B cell (primary cell): ENCODE results near the gene CACHD1. TPM values are rescaled to one million over a fixed set of nuclear protein-coding genes. Genes with fewer than 3 reads are reported as not detected.

Experiments used
- ATAC-seq: fragments of 200-7000 bp; cut with Tn5 transposase; one replicate; pipeline ENCODE4 v1.10.0; 2021; ENCODE audit warnings: low read depth, mild to moderate bottlenecking, moderate number of reproducible peaks, moderate library complexity
- CTCF ChIA-PET: fragments of 350-600 bp; sonication (Branson Sonifier 250); formaldehyde crosslinking; loops from one replicate; lab custom pipeline; 2021; ENCODE audit warnings: antibody characterized with exemption, inconsistent platforms; lab: Charles Lee
- POLR2A ChIA-PET: fragments of 350-600 bp; sonication (Branson Sonifier 250); formaldehyde crosslinking; loops from one replicate; lab custom pipeline; 2021; ENCODE audit warnings: antibody characterized with exemption; lab: Charles Lee
- DNase-seq: peaks from one replicate; pipeline ENCODE4 v3.0.0; 2013
- H2AFZ ChIP-seq: 2 replicates; pipeline ENCODE4 v1.6.1; 2012; ENCODE audit warnings: mild to moderate bottlenecking, low read depth, low read length; ENCODE audit not compliant: insufficient read depth, poor library complexity, severe bottlenecking
- H3K27ac ChIP-seq, 2 donors: 1 replicate in 1 of 2; 2 replicates in 1 of 2; pipeline ENCODE4 v1.5.1; 2012 to 2013; ENCODE audit warnings: low read length in 2 of 2, mild to moderate bottlenecking in 2 of 2, moderate library complexity in 1 of 2
- H3K27me3 ChIP-seq, 4 experiments: fragments of 200-600 bp in 1 of 4; sonication (generic) in 1 of 4; replicated peaks in 1 of 4; 1 replicate in 2 of 4; 2 replicates in 2 of 4; pipeline versions ENCODE4 v1.6.1 to v1.7.0; 2013 to 2016; ENCODE audit warnings: low read length in 3 of 4, mild to moderate bottlenecking in 2 of 4, mixed read lengths in 1 of 4, moderate library complexity in 1 of 4; ENCODE audit not compliant: insufficient read depth in 4 of 4, control insufficient read depth in 3 of 4; ENCODE audit errors: control extremely low read depth in 1 of 4
- H3K36me3 ChIP-seq, 2 experiments: replicated peaks in 1 of 2; 1 replicate in 1 of 2; 2 replicates in 1 of 2; pipeline versions ENCODE4 v1.6.1 to v1.7.1; 2013; ENCODE audit warnings: low read length in 1 of 2; ENCODE audit not compliant: insufficient read depth in 2 of 2, control insufficient read depth in 1 of 2; ENCODE audit errors: control extremely low read depth in 1 of 2, extremely low read depth in 1 of 2
- H3K4me1 ChIP-seq, 2 donors: fragments of 200-600 bp in 1 of 2; sonication (generic) in 1 of 2; 1 replicate in 1 of 2; 2 replicates in 1 of 2; pipeline versions ENCODE4 v1.5.1 to v1.6.1; 2013 to 2017; ENCODE audit warnings: low read length in 2 of 2; ENCODE audit not compliant: control insufficient read depth in 2 of 2, insufficient read depth in 2 of 2
- H3K4me2 ChIP-seq: replicated peaks from 2 replicates; pipeline ENCODE3; 2012; ENCODE audit warnings: mild to moderate bottlenecking, low read depth, low read length; ENCODE audit not compliant: poor library complexity, severe bottlenecking
- H3K4me3 ChIP-seq, 5 experiments: fragments of 200-600 bp in 1 of 5; sonication (generic) in 1 of 5; 1 replicate in 3 of 5; 2 replicates in 2 of 5; pipeline versions ENCODE4 v1.5.1 to v1.7.0; 2011 to 2016; ENCODE audit warnings: low read length in 4 of 5, mild to moderate bottlenecking in 4 of 5, low read depth in 2 of 5, control low read depth in 1 of 5, moderate library complexity in 1 of 5; ENCODE audit not compliant: insufficient read depth in 1 of 5; ENCODE audit errors: control extremely low read depth in 1 of 5, extremely low read depth in 1 of 5
- H3K79me2 ChIP-seq: fragments of 200-600 bp; sonication (generic); one replicate; pipeline ENCODE4 v1.6.0; 2016; ENCODE audit warnings: low read length; ENCODE audit not compliant: control insufficient read depth, insufficient read depth
- H3K9ac ChIP-seq: fragments of 200-600 bp; sonication (generic); 2 replicates; pipeline ENCODE4 v1.6.1; 2017; ENCODE audit warnings: mild to moderate bottlenecking, low read length, moderate library complexity
- H3K9me3 ChIP-seq, 3 donors: one replicate each; pipeline versions ENCODE4 v1.6.1 to v1.7.1; 2013; ENCODE audit warnings: low read length in 2 of 3; ENCODE audit not compliant: control insufficient read depth in 2 of 3, insufficient read depth in 1 of 3; ENCODE audit errors: control extremely low read depth in 1 of 3
- H4K20me1 ChIP-seq: 2 replicates; pipeline ENCODE4 v1.6.0; 2012; ENCODE audit warnings: mild to moderate bottlenecking, low read length; ENCODE audit not compliant: insufficient read depth, control insufficient read depth, poor library complexity, severe bottlenecking
- H3K27ac Mint-ChIP-seq: one replicate; pipeline ENCODE4 v1.8.0; 2021; ENCODE audit warnings: mixed read lengths
- H3K27me3 Mint-ChIP-seq: one replicate; pipeline ENCODE4 v1.8.0; 2021; ENCODE audit warnings: mixed read lengths
- H3K4me1 Mint-ChIP-seq: one replicate; pipeline ENCODE4 v1.8.0; 2021; ENCODE audit warnings: mixed read lengths
- H3K4me3 Mint-ChIP-seq: one replicate; pipeline ENCODE4 v1.8.0; 2021; ENCODE audit warnings: mixed read lengths
- H3K9me3 Mint-ChIP-seq: one replicate; pipeline ENCODE4 v1.8.0; 2022; ENCODE audit warnings: mixed read lengths; ENCODE audit not compliant: insufficient read depth
- EZH2 ChIP-seq: IDR thresholded peaks from 2 replicates; pipeline ENCODE4 v1.6.1; 2012; ENCODE audit warnings: borderline replicate concordance, low read depth, mild to moderate bottlenecking, moderate library complexity, low read length; ENCODE audit not compliant: insufficient read depth, poor library complexity, severe bottlenecking
- WGBS: methylation state at CpG from one replicate; pipeline ENCODE4 v1.1.5; 2013; ENCODE audit warnings: missing lambda C conversion rate; ENCODE audit not compliant: insufficient coverage; 5-methylcytosine and 5-hydroxymethylcytosine counted together
- intact Hi-C: fragments of 100-400 bp; cut with micrococcal nuclease; formaldehyde crosslinking; loops from one replicate; pipeline ENCODE4 v1.10.0; 2022
- polyA plus RNA-seq: library from polyadenylated mRNA; depleted of rRNA; stranded (reverse); fragments of >200 nt; gene quantifications from 2 replicates; pipeline ENCODE4 v1.2.3, GENCODE V29; 2012
- total RNA-seq, 2 donors: library from RNA; stranded (reverse); fragments of 120-200 nt in 1 of 2; gene quantifications; 1 replicate in 1 of 2; 2 replicates in 1 of 2; pipeline versions ENCODE4 v1.2.3 to v1.2.4, GENCODE V29; 2013 to 2022
- TF ChIP-seq, protein P1 (sequence below): fragments of 200-600 bp; IDR thresholded peaks from one replicate; pipeline ENCODE4 v1.8.0; 2022; ENCODE audit warnings: antibody characterized with exemption, mild to moderate bottlenecking

The CACHD1 gene
- total and polyA plus RNA-seq, 2 donors (not counting 1 experiment from before 2014, with no cell fraction given): not detected

DNA sequence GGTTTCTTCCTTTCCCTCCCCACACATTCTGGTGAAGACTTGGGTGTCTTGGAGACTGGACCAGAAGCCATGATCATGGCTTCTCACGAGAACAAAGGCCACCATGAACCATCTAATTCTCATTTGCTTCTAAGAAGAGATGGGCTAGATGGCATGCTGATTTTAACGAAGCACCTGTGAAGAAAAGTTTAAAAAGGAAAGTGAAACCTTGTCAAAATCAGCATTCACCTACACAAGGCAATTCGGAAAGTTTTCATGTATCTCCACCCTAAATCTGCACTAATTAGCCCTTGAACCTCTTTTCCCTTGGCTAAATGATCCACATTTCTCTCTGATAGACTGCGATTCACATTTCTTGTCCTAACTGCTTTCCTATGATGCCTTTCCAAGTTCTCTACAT lies 160.7 kb downstream of the CACHD1 start:
- no peak overlapping the region for H3K27ac ChIP-seq
- H3K4me1 Mint-ChIP-seq: peaks cover 15% of the 10 kb centered on the region
- H3K4me1 ChIP-seq: no peaks in the 10 kb centered on the region
- H3K9me3 ChIP-seq: no peaks in the 10 kb centered on the region
- H3K9me3 Mint-ChIP-seq: no peaks in the 10 kb centered on the region
- CTCF ChIA-PET: no interaction called here
- ATAC-seq (no peak), DNase-seq (no peak)
- intact Hi-C loops: no loop called here
- no peak overlapping the region for H3K27ac Mint-ChIP-seq
- no peaks in the 10 kb centered on the region for H3K79me2 ChIP-seq
- H3K36me3 ChIP-seq: no peaks in the 10 kb centered on the region
- H2AFZ ChIP-seq: peak overlapping the region; percentile 12
- H3K4me2 ChIP-seq: no peak overlapping the region
- POLR2A ChIA-PET: no interaction called here
- WGBS: no CpG with 5 or more reads among the region's 4 CpGs
- H3K9ac ChIP-seq: no peak overlapping the region
- H3K27me3 ChIP-seq: no peaks in the 10 kb centered on the region
- H4K20me1 ChIP-seq: no peaks in the 10 kb centered on the region
- H3K4me3 ChIP-seq: no peak overlapping the region
- H3K27me3 Mint-ChIP-seq: peaks cover 2% of the 10 kb centered on the region
- H3K4me3 Mint-ChIP-seq: peak overlapping the region; percentile 42
- no peak for TF ChIP-seq EZH2
- TF ChIP-seq, protein P1, sequence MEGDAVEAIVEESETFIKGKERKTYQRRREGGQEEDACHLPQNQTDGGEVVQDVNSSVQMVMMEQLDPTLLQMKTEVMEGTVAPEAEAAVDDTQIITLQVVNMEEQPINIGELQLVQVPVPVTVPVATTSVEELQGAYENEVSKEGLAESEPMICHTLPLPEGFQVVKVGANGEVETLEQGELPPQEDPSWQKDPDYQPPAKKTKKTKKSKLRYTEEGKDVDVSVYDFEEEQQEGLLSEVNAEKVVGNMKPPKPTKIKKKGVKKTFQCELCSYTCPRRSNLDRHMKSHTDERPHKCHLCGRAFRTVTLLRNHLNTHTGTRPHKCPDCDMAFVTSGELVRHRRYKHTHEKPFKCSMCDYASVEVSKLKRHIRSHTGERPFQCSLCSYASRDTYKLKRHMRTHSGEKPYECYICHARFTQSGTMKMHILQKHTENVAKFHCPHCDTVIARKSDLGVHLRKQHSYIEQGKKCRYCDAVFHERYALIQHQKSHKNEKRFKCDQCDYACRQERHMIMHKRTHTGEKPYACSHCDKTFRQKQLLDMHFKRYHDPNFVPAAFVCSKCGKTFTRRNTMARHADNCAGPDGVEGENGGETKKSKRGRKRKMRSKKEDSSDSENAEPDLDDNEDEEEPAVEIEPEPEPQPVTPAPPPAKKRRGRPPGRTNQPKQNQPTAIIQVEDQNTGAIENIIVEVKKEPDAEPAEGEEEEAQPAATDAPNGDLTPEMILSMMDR: no peak

DNA sequence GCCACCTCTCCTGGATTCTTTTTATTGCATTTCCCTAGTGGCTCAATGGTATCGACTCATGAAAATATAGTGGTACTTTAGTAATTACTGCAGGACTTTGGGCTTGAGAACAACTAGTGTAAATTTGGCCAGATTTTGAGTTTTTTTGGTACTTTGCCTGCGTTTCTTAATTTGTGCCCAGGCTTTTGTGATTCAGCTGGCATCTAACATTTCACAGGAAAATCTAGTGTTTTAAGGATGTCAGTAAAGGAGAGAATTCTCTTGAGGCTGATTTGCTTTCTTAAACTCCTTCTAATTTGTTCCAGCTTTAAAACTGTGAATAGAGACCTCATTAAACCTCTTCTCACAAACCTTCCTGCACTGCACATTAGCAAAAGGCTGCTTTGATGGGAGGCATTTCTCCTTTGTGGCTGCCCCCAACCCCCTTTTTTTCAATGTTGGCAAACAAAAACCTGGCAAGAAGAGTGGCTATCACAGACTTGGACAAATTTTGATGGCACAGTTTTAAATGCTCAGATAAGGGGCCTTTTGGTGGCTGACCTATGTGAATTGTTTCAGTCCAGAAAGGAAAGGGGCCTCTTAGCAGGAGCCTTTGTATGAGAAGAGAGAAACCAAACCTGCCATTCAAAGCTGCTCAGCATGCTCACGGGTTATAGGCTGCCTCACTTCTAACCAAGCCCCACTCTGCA lies 161.6 kb downstream of the CACHD1 start:
- H3K4me3 Mint-ChIP-seq: no peak overlapping the region
- no peak overlapping the region for H3K27ac Mint-ChIP-seq
- H3K4me3 ChIP-seq: no peak overlapping the region

More for the DNA sequence above, 161.6 kb downstream of the CACHD1 start:
- H3K4me1 ChIP-seq: no peaks in the 10 kb centered on the region
- no peak overlapping the region for H3K9ac ChIP-seq
- H3K9me3 ChIP-seq: no peaks in the 10 kb centered on the region
- Mint-ChIP-seq H3K27me3 (peaks cover 2% of the 10 kb centered on the region), H3K4me1 (peaks cover 15% of the 10 kb centered on the region), H3K9me3 (no peaks in the 10 kb centered on the region)
- DNase-seq (no peak), ATAC-seq (no peak)
- intact Hi-C loops: no loop called here
- H3K79me2 ChIP-seq: no peaks in the 10 kb centered on the region
- H3K4me2 ChIP-seq: no peak overlapping the region
- no peak overlapping the region for H3K27ac ChIP-seq
- 83% methylated on average over 1 of the region's 3 CpGs for WGBS
- H3K27me3 ChIP-seq: no peaks in the 10 kb centered on the region
- TF ChIP-seq EZH2: no peak
- TF ChIP-seq, protein P1: no peak
- H3K36me3 ChIP-seq: no peaks in the 10 kb centered on the region
- ChIA-PET POLR2A (no interaction called here), CTCF (no interaction called here)
- H2AFZ ChIP-seq: no peak overlapping the region
- no peaks in the 10 kb centered on the region for H4K20me1 ChIP-seq
